Muscle of leg (tissue), 11 donors: ENCODE data around the gene RPS27. TPM values are rescaled to one million over a fixed set of nuclear protein-coding genes. Genes with fewer than 3 reads are reported as not detected.

Experiments used
- DNase-seq: peaks from one replicate; pipeline ENCODE4 v3.0.0; 2013
- H3K27ac ChIP-seq: one replicate; pipeline ENCODE4 v1.5.1; 2013; ENCODE audit warnings: mild to moderate bottlenecking, low read length, control low read depth
- H3K27me3 ChIP-seq: one replicate; pipeline ENCODE4 v1.6.1; 2013; ENCODE audit warnings: low read length; ENCODE audit not compliant: control insufficient read depth, insufficient read depth
- H3K36me3 ChIP-seq: one replicate; pipeline ENCODE4 v1.6.1; 2013; ENCODE audit warnings: low read length; ENCODE audit not compliant: control insufficient read depth, insufficient read depth
- H3K4me1 ChIP-seq: one replicate; pipeline ENCODE4 v1.6.1; 2013; ENCODE audit warnings: low read length; ENCODE audit not compliant: control insufficient read depth, insufficient read depth
- H3K4me3 ChIP-seq: one replicate; pipeline ENCODE4 v1.5.1; 2013; ENCODE audit warnings: low read length, control low read depth
- H3K9me3 ChIP-seq: replicated peaks from 2 replicates; pipeline ENCODE4 v1.6.1; 2013; ENCODE audit warnings: low read depth, low read length; ENCODE audit not compliant: control insufficient read depth
- WGBS: methylation state at CpG from one replicate; pipeline ENCODE4 v1.1.5; 2013; ENCODE audit warnings: missing lambda C conversion rate; ENCODE audit not compliant: insufficient coverage; 5-methylcytosine and 5-hydroxymethylcytosine counted together
- polyA plus RNA-seq, 8 donors: library from polyadenylated mRNA; unstranded; fragments of 120-200 nt; gene quantifications; one replicate each; pipeline versions ENCODE4 v1.2.1 to v1.2.3, GENCODE V29; 2013; ENCODE audit warnings: inconsistent platforms in 1 of 8, low replicate concordance in 1 of 8; ENCODE audit not compliant: insufficient read length in 8 of 8, insufficient read depth in 1 of 8
- total RNA-seq: library from RNA; stranded (reverse); fragments of 120-200 nt; gene quantifications from one replicate; pipeline ENCODE4 v1.2.4, GENCODE V29; 2013

RPS27 gene
- total and polyA plus RNA-seq, 9 donors = 3,165 to 7,680 (median 3,859) TPM

- peak; percentile 100 for DNase-seq
- Histone ChIP-seq H3K27me3 (no peaks in the 10 kb centered on the region), H3K4me3 (peak within 1 kb of the TSS; percentile 92), H3K36me3 (peaks cover 37% of the 10 kb centered on the region), H3K27ac (peak within 1 kb of the TSS; percentile 93), H3K4me1 (peaks cover 41% of the 10 kb centered on the region), H3K9me3 (no peaks in the 10 kb centered on the region)
- WGBS = under 1% methylated on average over 61 of the region's 75 CpGs
Observed at GRCh38 chr1:153958111-153958960, 32.2 kb upstream of the RPS27 start, which contains the start of gene CRTC2. Gene CRTC2 (minus strand): TSS chr1:153958612. CDS start chr1:153958497, 115 bp downstream.

GRCh38 chr1:153958961-153959260 lies 31.7 kb upstream of the RPS27 start:
- Histone ChIP-seq H3K27ac (peak overlapping the region; percentile 93), H3K4me1 (peaks cover 42% of the 10 kb centered on the region), H3K36me3 (peaks cover 32% of the 10 kb centered on the region), H3K4me3 (peak overlapping the region; percentile 31), H3K27me3 (no peaks in the 10 kb centered on the region), H3K9me3 (no peaks in the 10 kb centered on the region)
- no peak for DNase-seq
- WGBS = 20% methylated on average over 1 of the region's 4 CpGs

- Histone ChIP-seq H3K9me3 (no peaks in the 10 kb centered on the region), H3K4me1 (peaks cover 46% of the 10 kb centered on the region), H3K27ac (peak overlapping the region; percentile 93), H3K27me3 (no peaks in the 10 kb centered on the region), H3K4me3 (no peak overlapping the region), H3K36me3 (peaks cover 27% of the 10 kb centered on the region)
- WGBS = 73% methylated on average over 2 of the region's 3 CpGs
- DNase-seq = peak; percentile 39
Observed at GRCh38 chr1:153959454-153959853, 31.1 kb upstream of the RPS27 start.

- Histone ChIP-seq H3K27me3 (no peaks in the 10 kb centered on the region), H3K9me3 (no peaks in the 10 kb centered on the region), H3K4me1 (peaks cover 48% of the 10 kb centered on the region), H3K4me3 (no peak overlapping the region), H3K36me3 (peaks cover 21% of the 10 kb centered on the region), H3K27ac (no peak overlapping the region)
- no peak for DNase-seq
- 94% methylated on average over 11 of the region's 11 CpGs for WGBS
Observed at GRCh38 chr1:153960206-153960605, 30.4 kb upstream of the RPS27 start.

GRCh38 chr1:153961421-153961820 lies 29.1 kb upstream of the RPS27 start:
- no CpG with 5 or more reads among the region's 4 CpGs for WGBS
- Histone ChIP-seq H3K9me3 (no peaks in the 10 kb centered on the region), H3K4me1 (peaks cover 53% of the 10 kb centered on the region), H3K27ac (no peak overlapping the region), H3K36me3 (peaks cover 21% of the 10 kb centered on the region), H3K27me3 (no peaks in the 10 kb centered on the region), H3K4me3 (no peak overlapping the region)
- no peak for DNase-seq

- Histone ChIP-seq H3K27ac (peak overlapping the region; percentile 87), H3K36me3 (peaks cover 21% of the 10 kb centered on the region), H3K27me3 (no peaks in the 10 kb centered on the region), H3K4me3 (peak overlapping the region; percentile 76), H3K4me1 (peaks cover 46% of the 10 kb centered on the region), H3K9me3 (no peaks in the 10 kb centered on the region)
- peak; percentile 42 for DNase-seq
- whole genome bisulfite sequencing = 25% methylated on average over 4 of the region's 16 CpGs
Observed at GRCh38 chr1:153962088-153963029, 28.2 kb upstream of the RPS27 start.

GRCh38 chr1:153963030-153963849 lies 27.3 kb upstream of the RPS27 start, which contains the start of gene SLC39A1:
Gene SLC39A1 (minus strand): TSS chr1:153963537. CDS start chr1:153962715, 822 bp downstream.
- no peaks in the 10 kb centered on the region for H3K9me3 ChIP-seq
- peaks cover 21% of the 10 kb centered on the region for H3K36me3 ChIP-seq
- peak within 1 kb of the TSS; percentile 87 for H3K27ac ChIP-seq
- peaks cover 48% of the 10 kb centered on the region for H3K4me1 ChIP-seq
- peak; percentile 99 for DNase-seq
- H3K4me3 ChIP-seq = peak within 1 kb of the TSS; percentile 76
- H3K27me3 ChIP-seq = no peaks in the 10 kb centered on the region
- 1% methylated on average over 39 of the region's 54 CpGs for whole genome bisulfite sequencing

- H3K36me3 ChIP-seq = peaks cover 21% of the 10 kb centered on the region
- H3K4me3 ChIP-seq = peak overlapping the region; percentile 76
- no peaks in the 10 kb centered on the region for H3K27me3 ChIP-seq
- H3K9me3 ChIP-seq = no peaks in the 10 kb centered on the region
- WGBS = 1% methylated on average over 18 of the region's 22 CpGs
- DNase-seq = no peak
- H3K27ac ChIP-seq = peak overlapping the region; percentile 87
- H3K4me1 ChIP-seq = peaks cover 52% of the 10 kb centered on the region
Observed at GRCh38 chr1:153963850-153964331, 26.7 kb upstream of the RPS27 start.

GRCh38 chr1:153967107-153967999 lies 23.2 kb upstream of the RPS27 start, which contains the start of gene CREB3L4:
Gene CREB3L4 (plus strand): TSS chr1:153967902. CDS start chr1:153968526, 624 bp downstream.
- Histone ChIP-seq H3K9me3 (no peaks in the 10 kb centered on the region), H3K36me3 (peaks cover 3% of the 10 kb centered on the region), H3K27ac (peak within 1 kb of the TSS; percentile 99), H3K4me3 (peak within 1 kb of the TSS; percentile 73), H3K4me1 (peaks cover 36% of the 10 kb centered on the region), H3K27me3 (no peaks in the 10 kb centered on the region)
- under 1% methylated on average over 59 of the region's 60 CpGs for WGBS
- peak; percentile 99 for DNase-seq
